HCT116 (cell line): ENCODE data around the gene SLC25A13. TPM values are rescaled to one million over a fixed set of nuclear protein-coding genes. Genes with fewer than 3 reads are reported as not detected.

ENCODE experiments used
- ATAC-seq: fragments of 200-7000 bp; cut with Tn5 transposase; 2 replicates; pipeline ENCODE4 v1.9.1; 2020; ENCODE audit warnings: mild to moderate bottlenecking, moderate library complexity
- BruUV-seq: library from RNA; stranded (reverse); fragments of 400-500 nt; replicated peaks from 2 replicates; lab custom pipeline; 2021; lab: Mats Ljungman, UMichigan
- CTCF ChIA-PET: fragments of 300-600 bp; sonication (Branson Sonifier 250); formaldehyde crosslinking; loops from one replicate; lab custom pipeline; 2021; ENCODE audit warnings: antibody characterized with exemption; lab: Charles Lee
- POLR2A ChIA-PET: fragments of 300-600, 350-600 bp; sonication (Branson Sonifier 250); formaldehyde crosslinking; loops from one replicate; lab custom pipeline; 2021; ENCODE audit warnings: antibody characterized with exemption; lab: Charles Lee
- RAD21 ChIA-PET, 2 experiments: fragments of 300-600 bp; sonication (Branson Sonifier 250); formaldehyde crosslinking; loops; one replicate each; lab custom pipeline; 2023; ENCODE audit warnings: low total read pairs in 2 of 2; ENCODE audit not compliant: uncharacterized antibody in 2 of 2, unreplicated experiment in 2 of 2, low non-redundant PET in 1 of 2; lab: Charles Lee
- DNase-seq: peaks from one replicate; pipeline ENCODE4 v3.0.0-alpha.2; 2010; ENCODE audit warnings: low read depth, low spot score
- H2AFZ ChIP-seq: fragments of 200-600 bp; shearing (Covaris generic), sonication (generic); 2 replicates; pipeline ENCODE4 v1.6.1; 2017; ENCODE audit warnings: low read depth, mixed run types, mixed read lengths, antibody characterized with exemption, low read length; ENCODE audit not compliant: poor library complexity, severe bottlenecking
- H3K27ac ChIP-seq: 2 replicates; pipeline ENCODE4 v1.5.1; 2012; ENCODE audit warnings: low read depth, low read length
- H3K27me3 ChIP-seq: fragments of 200-600 bp; sonication (generic); 2 replicates; pipeline ENCODE4 v1.6.1; 2016; ENCODE audit warnings: mixed run types, low read length, mixed read lengths; ENCODE audit not compliant: insufficient read depth
- H3K36me3 ChIP-seq, 2 experiments: fragments of 200-500 bp in 1 of 2; fragments of 200-600 bp in 1 of 2; sonication (Bioruptor generic) in 1 of 2; sonication (generic) in 1 of 2; 2 replicates each; pipeline versions ENCODE4 v1.5.1 to v1.6.1; 2014 to 2016; ENCODE audit warnings: low read length in 2 of 2, inconsistent platforms in 1 of 2, mixed read lengths in 1 of 2, mixed run types in 1 of 2; ENCODE audit not compliant: insufficient read depth in 2 of 2, control insufficient read depth in 1 of 2
- H3K4me1 ChIP-seq, 2 experiments: fragments of 200-600 bp in 1 of 2; sonication (generic) in 1 of 2; 2 replicates each; pipeline versions ENCODE4 v1.5.1 to v1.6.1; 2012 to 2017; ENCODE audit warnings: low read length in 2 of 2, inconsistent platforms in 1 of 2, mild to moderate bottlenecking in 1 of 2, mixed read lengths in 1 of 2, mixed run types in 1 of 2, moderate library complexity in 1 of 2; ENCODE audit not compliant: insufficient read depth in 2 of 2, control insufficient read depth in 1 of 2
- H3K4me2 ChIP-seq: fragments of 200-600 bp; sonication (generic); 2 replicates; pipeline ENCODE4 v1.6.1; 2017; ENCODE audit warnings: mixed run types, low read length, mixed read lengths
- H3K4me3 ChIP-seq, 2 experiments: fragments of 200-600 bp in 1 of 2; sonication (generic) in 1 of 2; replicated peaks in 1 of 2; 2 replicates each; pipeline ENCODE4 v1.5.1; 2011 to 2016; ENCODE audit warnings: low read length in 2 of 2, control low read depth in 1 of 2, low read depth in 1 of 2, mild to moderate bottlenecking in 1 of 2, mixed read lengths in 1 of 2, mixed run types in 1 of 2
- H3K79me2 ChIP-seq: fragments of 200-600 bp; sonication (generic); 2 replicates; pipeline ENCODE4 v1.6.1; 2017; ENCODE audit warnings: mild to moderate bottlenecking, mixed run types, low read length, moderate library complexity, mixed read lengths; ENCODE audit not compliant: insufficient read depth
- H3K9ac ChIP-seq: fragments of 200-600 bp; sonication (generic); 2 replicates; pipeline ENCODE4 v1.6.1; 2016; ENCODE audit warnings: low read length, mixed read lengths
- H3K9me2 ChIP-seq: fragments of 200-600 bp; sonication (generic), shearing (Covaris generic); 2 replicates; pipeline ENCODE4 v1.6.1; 2017; ENCODE audit warnings: mixed run types, mild to moderate bottlenecking, moderate library complexity; ENCODE audit not compliant: insufficient read depth
- H3K9me3 ChIP-seq, 2 experiments: fragments of 200-500 bp in 1 of 2; fragments of 200-600 bp in 1 of 2; sonication (Bioruptor generic) in 1 of 2; sonication (generic) in 1 of 2; 2 replicates each; pipeline ENCODE4 v1.6.1; 2014 to 2017; ENCODE audit warnings: low read length in 2 of 2, mixed read lengths in 2 of 2, inconsistent platforms in 1 of 2, low read depth in 1 of 2, mild to moderate bottlenecking in 1 of 2, mixed run types in 1 of 2, moderate library complexity in 1 of 2; ENCODE audit not compliant: control insufficient read depth in 1 of 2, insufficient read depth in 1 of 2
- H4K20me1 ChIP-seq: fragments of 200-600 bp; sonication (generic), shearing (Covaris generic); 2 replicates; pipeline ENCODE4 v1.6.1; 2017; ENCODE audit warnings: mixed run types, mild to moderate bottlenecking, moderate library complexity; ENCODE audit not compliant: insufficient read depth
- ATF3 ChIP-seq: IDR thresholded peaks from 2 replicates; pipeline ENCODE4 v1.6.1; 2012
- CTCF ChIP-seq, 3 experiments: fragments of 200-600 bp in 1 of 3; sonication (generic) in 1 of 3; IDR thresholded peaks in 2 of 3; conservative IDR thresholded peaks in 1 of 3; 2 replicates each; pipeline ENCODE4 v1.5.1; 2012 to 2017; ENCODE audit warnings: low read depth in 2 of 3, low read length in 2 of 3, antibody characterized with exemption in 1 of 3, borderline replicate concordance in 1 of 3, control low read depth in 1 of 3, mild to moderate bottlenecking in 1 of 3, mixed read lengths in 1 of 3, mixed run types in 1 of 3, moderate library complexity in 1 of 3; ENCODE audit not compliant: insufficient read depth in 1 of 3
- EGR1 ChIP-seq: IDR thresholded peaks from 2 replicates; pipeline ENCODE4 v1.6.1; 2012; ENCODE audit warnings: low read depth
- EZH2 ChIP-seq: fragments of 200-600 bp; sonication (generic); IDR thresholded peaks from 2 replicates; pipeline ENCODE4 v1.6.1; 2017; ENCODE audit warnings: antibody characterized with exemption, mixed run types
- EZH2phosphoT487 ChIP-seq: fragments of 200-600 bp; IDR thresholded peaks from 2 replicates; pipeline ENCODE4 v1.6.1; 2018; ENCODE audit warnings: antibody characterized with exemption, borderline replicate concordance
- JUND ChIP-seq: IDR thresholded peaks from 2 replicates; pipeline ENCODE4 v1.6.1; 2012
- SRF ChIP-seq: IDR thresholded peaks from 2 replicates; pipeline ENCODE4 v1.6.1; 2012; ENCODE audit warnings: low read depth
- TCF7L2 ChIP-seq: IDR thresholded peaks from 2 replicates; pipeline ENCODE4 v1.7.0; 2011; ENCODE audit warnings: borderline replicate concordance, inconsistent platforms; ENCODE audit not compliant: insufficient read depth, insufficient read length; ENCODE audit errors: extremely low read depth
- ZBTB33 ChIP-seq: IDR thresholded peaks from 2 replicates; pipeline ENCODE4 v1.6.1; 2011; ENCODE audit warnings: mild to moderate bottlenecking, low read length, moderate library complexity; ENCODE audit not compliant: insufficient replicate concordance; ENCODE audit errors: extremely low read depth
- intact Hi-C: fragments of 100-400 bp; cut with micrococcal nuclease; formaldehyde crosslinking; loops from 2 replicates; pipeline ENCODE4 v1.10.0; 2022
- total RNA-seq: library from RNA; stranded (reverse); gene quantifications from one replicate; pipeline ENCODE4 v1.2.1, GENCODE V29; 2021; ENCODE audit not compliant: unreplicated experiment

SLC25A13 gene
- total RNA-seq, 1 experiment from 2014 or later: 19.3 TPM

- H3K4me1 ChIP-seq: no peaks in the 10 kb centered on the region
- ATAC-seq: no peak
- no peak overlapping the region for H3K4me2 ChIP-seq
- no peak overlapping the region for H2AFZ ChIP-seq
- H3K9me3 ChIP-seq: no peaks in the 10 kb centered on the region
- intact Hi-C loops: no loop called here
- no peak for TF ChIP-seq ZBTB33
- TF ChIP-seq EGR1: no peak
- TF ChIP-seq EZH2: no peak
- TF ChIP-seq EZH2phosphoT487: no peak
- TF ChIP-seq JUND: no peak
- TF ChIP-seq ATF3: no peak
- no peak for TF ChIP-seq SRF
- no peak for TF ChIP-seq TCF7L2
- TF ChIP-seq CTCF (IDR thresholded peaks at IDR 0.05 in 2 of 3, conservative IDR thresholded peaks at IDR 0.05 in 1 of 3; ENCODE audit: borderline replicate concordance in 1 of 3, insufficient read depth in 1 of 3, low read depth in 2 of 3, low read length in 2 of 3): no peak
- no peak overlapping the region for H3K27ac ChIP-seq
- no TSS peak for BruUV-seq
- H3K27me3 ChIP-seq: no peaks in the 10 kb centered on the region
- no peak for DNase-seq
- no peaks in the 10 kb centered on the region for H4K20me1 ChIP-seq
- H3K36me3 ChIP-seq: peaks cover 0 to 13% of the 10 kb centered on the region in 2 experiments; a peak in 1 of 4 replicates
- ChIA-PET RAD21 (no interaction called here), POLR2A (no interaction called here), CTCF (no interaction called here)
- H3K9ac ChIP-seq: no peak overlapping the region
- H3K4me3 ChIP-seq: no peak overlapping the region
- no peaks in the 10 kb centered on the region for H3K79me2 ChIP-seq
- H3K9me2 ChIP-seq: no peaks in the 10 kb centered on the region
These were observed 147.1 kb downstream of the SLC25A13 start for GRCh38 chr7:96174812-96175211.
